GM23338 (cell line): ENCODE measurements around the gene KRTAP4-8. TPM values are rescaled to one million over a fixed set of nuclear protein-coding genes. Genes with fewer than 3 reads are reported as not detected.
"Not testable (repeated sequence)": the region's sequence is repeated elsewhere in the genome, so short reads cannot be mapped to it uniquely, and the experiment has no call there.

Experiments used
- ATAC-seq: fragments of 200-7000 bp; cut with Tn5 transposase; 3 replicates; pipeline ENCODE4 v1.9.1; 2020
- DNase-seq: peaks from one replicate; pipeline ENCODE4 v3.0.0-alpha.2; 2015; ENCODE audit warnings: low spot score
- H2AFZ ChIP-seq: fragments of 200-600 bp; sonication (generic); 2 replicates; pipeline ENCODE4 v1.8.0; 2016; ENCODE audit warnings: antibody characterized with exemption, mild to moderate bottlenecking, moderate library complexity
- H3F3A ChIP-seq: fragments of 200-600 bp; sonication (generic); replicated peaks from 2 replicates; pipeline ENCODE4 v1.8.0; 2017; ENCODE audit warnings: antibody characterized with exemption, mixed run types, low read depth
- H3K27ac ChIP-seq: fragments of 200-600 bp; sonication (generic); 2 replicates; pipeline ENCODE4 v1.6.1; 2016; ENCODE audit warnings: low read depth
- H3K27me3 ChIP-seq: fragments of 200-600 bp; sonication (generic); 2 replicates; pipeline ENCODE4 v1.8.0; 2016; ENCODE audit warnings: mild to moderate bottlenecking, mixed run types, moderate library complexity; ENCODE audit not compliant: insufficient read depth
- H3K36me3 ChIP-seq: fragments of 200-600 bp; sonication (generic); 2 replicates; pipeline ENCODE4 v1.8.0; 2016; ENCODE audit warnings: mild to moderate bottlenecking; ENCODE audit not compliant: insufficient read depth
- H3K4me1 ChIP-seq: fragments of 200-600 bp; sonication (generic); 2 replicates; pipeline ENCODE4 v1.8.0; 2016; ENCODE audit warnings: mild to moderate bottlenecking, moderate library complexity; ENCODE audit not compliant: insufficient read depth
- H3K4me2 ChIP-seq: fragments of 200-600 bp; sonication (generic); 2 replicates; pipeline ENCODE4 v1.7.1; 2017; ENCODE audit warnings: mixed run types
- H3K4me3 ChIP-seq: fragments of 200-600 bp; sonication (generic); 2 replicates; pipeline ENCODE4 v1.6.1; 2016; ENCODE audit warnings: mixed run types
- H3K79me2 ChIP-seq: fragments of 200-600 bp; sonication (generic); replicated peaks from 2 replicates; pipeline ENCODE4 v1.8.0; 2017; ENCODE audit warnings: mild to moderate bottlenecking; ENCODE audit not compliant: insufficient read depth
- H3K9me2 ChIP-seq: fragments of 200-600 bp; sonication (generic); 2 replicates; pipeline ENCODE4 v1.8.0; 2017; ENCODE audit not compliant: insufficient read depth
- H4K20me1 ChIP-seq: fragments of 200-600 bp; sonication (generic); replicated peaks from 2 replicates; pipeline ENCODE4 v1.8.0; 2017; ENCODE audit warnings: mild to moderate bottlenecking; ENCODE audit not compliant: insufficient read depth
- H3K27ac Mint-ChIP-seq: 2 replicates; pipeline ENCODE4 v1.8.0; 2020; ENCODE audit warnings: inconsistent platforms, mild to moderate bottlenecking, moderate library complexity, mixed read lengths
- H3K27me3 Mint-ChIP-seq: 3 replicates; pipeline ENCODE4 v1.8.0; 2022; ENCODE audit warnings: low read depth, mild to moderate bottlenecking, moderate library complexity, mixed read lengths, inconsistent platforms; ENCODE audit not compliant: insufficient read depth, poor library complexity
- H3K36me3 Mint-ChIP-seq: 3 replicates; pipeline ENCODE4 v1.8.0; 2021; ENCODE audit warnings: low read depth, mild to moderate bottlenecking, inconsistent platforms, moderate library complexity, mixed read lengths
- H3K4me1 Mint-ChIP-seq: 3 replicates; pipeline ENCODE4 v1.8.0; 2020; ENCODE audit warnings: mild to moderate bottlenecking, inconsistent platforms, mixed read lengths
- H3K4me3 Mint-ChIP-seq: 3 replicates; pipeline ENCODE4 v1.8.0; 2021; ENCODE audit warnings: moderate library complexity, mild to moderate bottlenecking, inconsistent platforms, mixed read lengths
- H3K9me3 Mint-ChIP-seq: 3 replicates; pipeline ENCODE4 v1.8.0; 2020; ENCODE audit warnings: moderate library complexity, mild to moderate bottlenecking, inconsistent platforms, mixed read lengths
- EZH2 ChIP-seq: fragments of 200-600 bp; sonication (generic); IDR thresholded peaks from one replicate; pipeline ENCODE4 v1.8.0; 2017; ENCODE audit warnings: antibody characterized with exemption, mild to moderate bottlenecking, low read depth; ENCODE audit not compliant: unreplicated experiment
- JUNB ChIP-seq: IDR thresholded peaks from one replicate; pipeline ENCODE4 v1.6.1; 2016; ENCODE audit warnings: antibody characterized with exemption; ENCODE audit not compliant: unreplicated experiment
- NANOG ChIP-seq: IDR thresholded peaks from 2 replicates; pipeline ENCODE4 v1.6.1; 2016; ENCODE audit warnings: antibody characterized with exemption, borderline replicate concordance
- POLR2AphosphoS5 ChIP-seq: IDR thresholded peaks from 2 replicates; pipeline ENCODE4 v1.6.1; 2016; ENCODE audit warnings: antibody characterized with exemption, low read depth
- STAT1 ChIP-seq: IDR thresholded peaks from one replicate; pipeline ENCODE4 v1.6.1; 2016; ENCODE audit warnings: antibody characterized with exemption; ENCODE audit not compliant: unreplicated experiment
- ZNF114 ChIP-seq: fragments of 250-450 bp; sonication (Bioruptor Pico); IDR thresholded peaks from 2 replicates; pipeline ENCODE4 v1.5.0; 2020; ENCODE audit warnings: mild to moderate bottlenecking, moderate library complexity
- ZNF331 ChIP-seq: fragments of 250-450 bp; sonication (Bioruptor Pico); IDR thresholded peaks from 2 replicates; pipeline ENCODE4 v1.5.0; 2020; ENCODE audit warnings: low read depth, mild to moderate bottlenecking, moderate library complexity
- polyA plus RNA-seq: library from polyadenylated mRNA; unstranded; fragments of >200 nt; fragmentation: Nextera tagmentation; extraction: Ambion mirVana; gene quantifications from 2 replicates; pipeline ENCODE4 v1.2.1, GENCODE V29; 2016
- total RNA-seq: library from RNA; depleted of rRNA; stranded (reverse); fragments of >200 nt; shearing (Covaris generic); gene quantifications from 2 replicates; pipeline ENCODE4 v1.2.3, GENCODE V29; 2014
- TF ChIP-seq, protein P1 (sequence below): IDR thresholded peaks from 2 replicates; pipeline ENCODE4 v1.6.1; 2016; ENCODE audit warnings: antibody characterized with exemption
- TF ChIP-seq, protein P2 (sequence below): fragments of 250-450 bp; sonication (Bioruptor Pico); IDR thresholded peaks from 2 replicates; pipeline ENCODE4 v1.5.0; 2020; ENCODE audit warnings: mild to moderate bottlenecking, moderate library complexity

The KRTAP4-8 gene
- total and polyA plus RNA-seq, 2 experiments from 2014 or later = not detected

DNA sequence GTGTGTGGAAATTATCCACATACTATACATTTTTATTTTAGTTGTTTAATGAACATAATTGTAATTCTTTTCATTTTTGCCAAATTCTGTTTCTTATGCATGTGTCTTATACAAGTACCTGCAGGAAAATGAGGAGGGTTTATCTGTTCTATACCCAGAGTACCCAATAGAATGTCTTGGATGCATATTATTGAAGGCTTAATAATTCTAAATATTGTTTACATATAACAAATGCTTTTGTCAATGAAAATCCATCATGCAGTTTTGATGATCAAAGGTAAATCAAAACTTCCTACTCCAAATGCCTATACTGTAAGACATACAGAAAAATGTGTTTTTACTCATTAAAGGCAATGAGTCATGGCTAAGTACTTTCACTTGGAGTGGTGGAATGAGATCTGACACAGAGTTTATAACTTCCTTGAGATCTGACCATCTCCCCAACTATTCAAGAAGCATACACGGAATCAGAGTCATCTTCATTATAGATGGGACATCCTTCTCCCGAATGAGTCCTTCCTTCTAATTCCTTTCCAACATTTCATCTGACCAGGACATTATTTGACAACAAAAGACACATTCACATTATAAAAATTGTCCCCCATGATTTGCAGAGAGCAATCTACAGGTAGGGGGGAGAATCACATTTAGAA lies 6.6 kb upstream of the KRTAP4-8 start:
- not testable (repeated sequence) for H3K36me3 ChIP-seq, H3K27ac ChIP-seq, H3K27me3 Mint-ChIP-seq, DNase-seq, H2AFZ ChIP-seq, H4K20me1 ChIP-seq, H3K9me2 ChIP-seq, H3K27me3 ChIP-seq, H3K4me2 ChIP-seq, H3F3A ChIP-seq, H3K79me2 ChIP-seq, H3K4me3 ChIP-seq, ATAC-seq, H3K4me3 Mint-ChIP-seq, H3K27ac Mint-ChIP-seq
- Mint-ChIP-seq H3K9me3 (peaks cover 11% of the 10 kb centered on the region; the same call in 2 of the 3 replicates), H3K36me3 (peaks cover 14% of the 10 kb centered on the region), H3K4me1 (peaks cover 51% of the 10 kb centered on the region)
- H3K4me1 ChIP-seq = peaks cover 29% of the 10 kb centered on the region

DNA sequence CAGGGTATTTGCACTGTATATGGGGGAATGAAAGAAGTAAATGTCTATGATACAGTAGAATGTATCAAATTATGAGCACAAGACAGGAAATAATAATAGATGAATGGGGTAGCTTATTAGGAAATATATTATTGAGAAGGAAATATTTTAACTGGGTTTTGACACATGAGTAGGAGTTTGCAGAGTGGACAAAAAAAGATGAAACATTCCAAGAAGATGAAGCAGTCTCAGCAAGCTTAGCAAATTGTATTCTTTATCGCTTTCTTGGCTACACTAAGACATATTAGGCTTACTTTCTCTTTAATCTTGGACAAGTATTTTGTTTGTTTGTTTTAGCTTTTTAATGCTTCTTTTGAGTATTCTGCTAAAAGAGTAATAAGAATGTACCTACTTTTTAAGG lies 6.0 kb upstream of the KRTAP4-8 start:
- Histone ChIP-seq H4K20me1 (no peaks in the 10 kb centered on the region), H3K27me3 (no peaks in the 10 kb centered on the region), H3F3A (no peaks in the 10 kb centered on the region), H3K4me1 (peaks cover 29% of the 10 kb centered on the region), H3K79me2 (no peaks in the 10 kb centered on the region), H3K4me2 (no peak overlapping the region), H3K27ac (no peak overlapping the region), H3K36me3 (no peaks in the 10 kb centered on the region), H2AFZ (no peak overlapping the region), H3K4me3 (no peak overlapping the region), H3K9me2 (no peaks in the 10 kb centered on the region)
- DNase-seq (no peak), ATAC-seq (no peak)
- no peak overlapping the region for H3K4me3 Mint-ChIP-seq
- peaks cover 49% of the 10 kb centered on the region for H3K4me1 Mint-ChIP-seq
- H3K27me3 Mint-ChIP-seq = peaks cover 9% of the 10 kb centered on the region
- peaks cover 9% of the 10 kb centered on the region for H3K36me3 Mint-ChIP-seq
- TF ChIP-seq ZNF331 (CRISPR knock-in tag) (no peak), EZH2 (no peak), STAT1 (no peak), NANOG (no peak), POLR2AphosphoS5 (no peak), ZNF114 (CRISPR knock-in tag) (no peak), JUNB (no peak)
- TF ChIP-seq, protein P1, sequence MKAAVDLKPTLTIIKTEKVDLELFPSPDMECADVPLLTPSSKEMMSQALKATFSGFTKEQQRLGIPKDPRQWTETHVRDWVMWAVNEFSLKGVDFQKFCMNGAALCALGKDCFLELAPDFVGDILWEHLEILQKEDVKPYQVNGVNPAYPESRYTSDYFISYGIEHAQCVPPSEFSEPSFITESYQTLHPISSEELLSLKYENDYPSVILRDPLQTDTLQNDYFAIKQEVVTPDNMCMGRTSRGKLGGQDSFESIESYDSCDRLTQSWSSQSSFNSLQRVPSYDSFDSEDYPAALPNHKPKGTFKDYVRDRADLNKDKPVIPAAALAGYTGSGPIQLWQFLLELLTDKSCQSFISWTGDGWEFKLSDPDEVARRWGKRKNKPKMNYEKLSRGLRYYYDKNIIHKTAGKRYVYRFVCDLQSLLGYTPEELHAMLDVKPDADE = no peak
- TF ChIP-seq, protein P2, sequence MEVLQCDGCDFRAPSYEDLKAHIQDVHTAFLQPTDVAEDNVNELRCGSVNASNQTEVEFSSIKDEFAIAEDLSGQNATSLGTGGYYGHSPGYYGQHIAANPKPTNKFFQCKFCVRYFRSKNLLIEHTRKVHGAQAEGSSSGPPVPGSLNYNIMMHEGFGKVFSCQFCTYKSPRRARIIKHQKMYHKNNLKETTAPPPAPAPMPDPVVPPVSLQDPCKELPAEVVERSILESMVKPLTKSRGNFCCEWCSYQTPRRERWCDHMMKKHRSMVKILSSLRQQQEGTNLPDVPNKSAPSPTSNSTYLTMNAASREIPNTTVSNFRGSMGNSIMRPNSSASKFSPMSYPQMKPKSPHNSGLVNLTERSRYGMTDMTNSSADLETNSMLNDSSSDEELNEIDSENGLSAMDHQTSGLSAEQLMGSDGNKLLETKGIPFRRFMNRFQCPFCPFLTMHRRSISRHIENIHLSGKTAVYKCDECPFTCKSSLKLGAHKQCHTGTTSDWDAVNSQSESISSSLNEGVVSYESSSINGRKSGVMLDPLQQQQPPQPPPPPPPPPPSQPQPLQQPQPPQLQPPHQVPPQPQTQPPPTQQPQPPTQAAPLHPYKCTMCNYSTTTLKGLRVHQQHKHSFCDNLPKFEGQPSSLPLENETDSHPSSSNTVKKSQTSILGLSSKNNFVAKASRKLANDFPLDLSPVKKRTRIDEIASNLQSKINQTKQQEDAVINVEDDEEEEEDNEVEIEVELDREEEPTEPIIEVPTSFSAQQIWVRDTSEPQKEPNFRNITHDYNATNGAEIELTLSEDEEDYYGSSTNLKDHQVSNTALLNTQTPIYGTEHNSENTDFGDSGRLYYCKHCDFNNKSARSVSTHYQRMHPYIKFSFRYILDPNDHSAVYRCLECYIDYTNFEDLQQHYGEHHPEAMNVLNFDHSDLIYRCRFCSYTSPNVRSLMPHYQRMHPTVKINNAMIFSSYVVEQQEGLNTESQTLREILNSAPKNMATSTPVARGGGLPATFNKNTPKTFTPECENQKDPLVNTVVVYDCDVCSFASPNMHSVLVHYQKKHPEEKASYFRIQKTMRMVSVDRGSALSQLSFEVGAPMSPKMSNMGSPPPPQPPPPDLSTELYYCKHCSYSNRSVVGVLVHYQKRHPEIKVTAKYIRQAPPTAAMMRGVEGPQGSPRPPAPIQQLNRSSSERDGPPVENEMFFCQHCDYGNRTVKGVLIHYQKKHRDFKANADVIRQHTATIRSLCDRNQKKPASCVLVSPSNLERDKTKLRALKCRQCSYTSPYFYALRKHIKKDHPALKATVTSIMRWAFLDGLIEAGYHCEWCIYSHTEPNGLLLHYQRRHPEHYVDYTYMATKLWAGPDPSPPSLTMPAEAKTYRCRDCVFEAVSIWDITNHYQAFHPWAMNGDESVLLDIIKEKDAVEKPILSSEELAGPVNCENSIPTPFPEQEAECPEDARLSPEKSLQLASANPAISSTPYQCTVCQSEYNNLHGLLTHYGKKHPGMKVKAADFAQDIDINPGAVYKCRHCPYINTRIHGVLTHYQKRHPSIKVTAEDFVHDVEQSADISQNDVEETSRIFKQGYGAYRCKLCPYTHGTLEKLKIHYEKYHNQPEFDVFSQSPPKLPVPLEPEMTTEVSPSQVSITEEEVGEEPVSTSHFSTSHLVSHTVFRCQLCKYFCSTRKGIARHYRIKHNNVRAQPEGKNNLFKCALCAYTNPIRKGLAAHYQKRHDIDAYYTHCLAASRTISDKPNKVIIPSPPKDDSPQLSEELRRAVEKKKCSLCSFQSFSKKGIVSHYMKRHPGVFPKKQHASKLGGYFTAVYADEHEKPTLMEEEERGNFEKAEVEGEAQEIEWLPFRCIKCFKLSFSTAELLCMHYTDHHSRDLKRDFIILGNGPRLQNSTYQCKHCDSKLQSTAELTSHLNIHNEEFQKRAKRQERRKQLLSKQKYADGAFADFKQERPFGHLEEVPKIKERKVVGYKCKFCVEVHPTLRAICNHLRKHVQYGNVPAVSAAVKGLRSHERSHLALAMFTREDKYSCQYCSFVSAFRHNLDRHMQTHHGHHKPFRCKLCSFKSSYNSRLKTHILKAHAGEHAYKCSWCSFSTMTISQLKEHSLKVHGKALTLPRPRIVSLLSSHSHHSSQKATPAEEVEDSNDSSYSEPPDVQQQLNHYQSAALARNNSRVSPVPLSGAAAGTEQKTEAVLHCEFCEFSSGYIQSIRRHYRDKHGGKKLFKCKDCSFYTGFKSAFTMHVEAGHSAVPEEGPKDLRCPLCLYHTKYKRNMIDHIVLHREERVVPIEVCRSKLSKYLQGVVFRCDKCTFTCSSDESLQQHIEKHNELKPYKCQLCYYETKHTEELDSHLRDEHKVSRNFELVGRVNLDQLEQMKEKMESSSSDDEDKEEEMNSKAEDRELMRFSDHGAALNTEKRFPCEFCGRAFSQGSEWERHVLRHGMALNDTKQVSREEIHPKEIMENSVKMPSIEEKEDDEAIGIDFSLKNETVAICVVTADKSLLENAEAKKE (CRISPR knock-in tag) = no peak
- peaks cover 6% of the 10 kb centered on the region; the same call in 2 of the 3 replicates for H3K9me3 Mint-ChIP-seq
- no peak overlapping the region for H3K27ac Mint-ChIP-seq
